ENCODE results near the gene GAPVD1.

The GAPVD1 gene

DNA sequence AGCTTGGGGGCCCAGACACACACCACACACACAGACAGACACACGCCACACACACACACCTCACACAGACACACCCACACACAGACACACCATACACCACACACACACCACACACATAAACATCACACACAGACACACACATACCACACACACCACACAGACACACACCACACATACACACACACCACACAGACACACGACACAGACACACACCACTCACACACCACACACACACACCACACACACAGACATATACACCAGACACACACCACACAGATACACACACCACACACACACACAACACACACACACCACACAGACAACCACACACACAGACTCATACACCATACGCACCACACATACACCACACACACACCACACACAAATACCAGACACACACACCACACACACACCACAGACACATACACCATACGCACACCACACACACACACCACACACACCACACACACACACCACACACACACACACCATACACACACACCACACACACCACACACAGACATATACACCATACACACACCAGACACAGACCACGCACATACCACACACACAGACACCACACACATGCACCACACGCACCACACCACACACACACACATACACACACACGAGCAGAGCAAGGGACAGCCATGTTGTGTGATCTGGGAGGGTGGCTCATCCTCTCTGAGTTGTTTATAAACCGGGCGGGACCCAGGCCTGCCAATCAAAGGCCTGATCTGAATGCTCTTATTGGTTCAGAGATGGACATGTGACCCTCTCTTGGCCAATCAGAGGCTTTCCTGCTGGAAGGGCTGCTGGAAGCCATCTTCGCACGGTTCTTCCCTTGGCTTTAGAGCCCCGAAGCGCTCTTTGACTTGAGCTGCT is 148.3 kb downstream of the GAPVD1 start:
- peaks cover 6 to 17% of the 10 kb centered on the region in 2 donors for H3K27me3 ChIP-seq (ENCODE audit: control insufficient read depth in 2 of 2, insufficient read depth in 2 of 2, low read length in 2 of 2)
- peaks cover 3 to 7% of the 10 kb centered on the region in 2 donors for H3K4me1 ChIP-seq (ENCODE audit: control insufficient read depth in 2 of 2, insufficient read depth in 2 of 2, low read length in 2 of 2)
- no peaks in the 10 kb centered on the region for H3K9me3 ChIP-seq (ENCODE audit: control insufficient read depth in 2 of 2, low read length in 2 of 2)
- no peak overlapping the region for H3K4me3 ChIP-seq (ENCODE audit: low read length in 2 of 2)
- no peak overlapping the region for H3K9ac ChIP-seq (ENCODE audit: low read depth in 1 of 2, low read length in 2 of 2)
- H3K36me3 ChIP-seq (ENCODE audit: control insufficient read depth in 2 of 2, insufficient read depth in 2 of 2, low read length in 2 of 2): no peaks in the 10 kb centered on the region
- H3K27ac ChIP-seq (ENCODE audit: low read depth in 2 of 2, low read length in 2 of 2): no peak overlapping the region

DNA sequence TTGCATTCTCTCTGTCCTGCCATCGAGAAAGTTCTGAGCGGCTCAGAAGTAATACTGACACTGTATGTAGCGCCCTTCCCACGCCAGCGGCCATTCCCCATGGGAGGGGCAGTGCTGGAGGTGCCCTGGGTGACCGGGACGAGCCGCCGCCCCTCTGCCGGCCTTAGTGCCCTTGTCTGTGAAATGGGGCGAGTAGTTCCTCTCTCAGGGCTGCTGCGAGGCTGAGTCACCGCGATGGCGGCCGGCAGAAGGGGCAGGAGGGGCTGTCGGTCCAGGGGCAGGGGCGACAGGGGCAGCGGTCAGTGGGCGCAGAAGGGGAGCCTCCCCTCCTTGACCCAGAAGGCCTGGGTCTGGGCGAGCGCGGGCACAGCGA is 148.9 kb downstream of the GAPVD1 start:
- H3K9me3 ChIP-seq (ENCODE audit: control insufficient read depth in 2 of 2, low read length in 2 of 2): no peaks in the 10 kb centered on the region
- peaks cover 3 to 7% of the 10 kb centered on the region in 2 donors for H3K4me1 ChIP-seq (ENCODE audit: control insufficient read depth in 2 of 2, insufficient read depth in 2 of 2, low read length in 2 of 2)
- no peaks in the 10 kb centered on the region for H3K36me3 ChIP-seq (ENCODE audit: control insufficient read depth in 2 of 2, insufficient read depth in 2 of 2, low read length in 2 of 2)
- H3K4me3 ChIP-seq (ENCODE audit: low read length in 2 of 2): no peak overlapping the region
- H3K27me3 ChIP-seq (ENCODE audit: control insufficient read depth in 2 of 2, insufficient read depth in 2 of 2, low read length in 2 of 2): peaks cover 6 to 17% of the 10 kb centered on the region in 2 donors
- no peak overlapping the region for H3K27ac ChIP-seq (ENCODE audit: low read depth in 2 of 2, low read length in 2 of 2)
- no peak overlapping the region for H3K9ac ChIP-seq (ENCODE audit: low read depth in 1 of 2, low read length in 2 of 2)

DNA sequence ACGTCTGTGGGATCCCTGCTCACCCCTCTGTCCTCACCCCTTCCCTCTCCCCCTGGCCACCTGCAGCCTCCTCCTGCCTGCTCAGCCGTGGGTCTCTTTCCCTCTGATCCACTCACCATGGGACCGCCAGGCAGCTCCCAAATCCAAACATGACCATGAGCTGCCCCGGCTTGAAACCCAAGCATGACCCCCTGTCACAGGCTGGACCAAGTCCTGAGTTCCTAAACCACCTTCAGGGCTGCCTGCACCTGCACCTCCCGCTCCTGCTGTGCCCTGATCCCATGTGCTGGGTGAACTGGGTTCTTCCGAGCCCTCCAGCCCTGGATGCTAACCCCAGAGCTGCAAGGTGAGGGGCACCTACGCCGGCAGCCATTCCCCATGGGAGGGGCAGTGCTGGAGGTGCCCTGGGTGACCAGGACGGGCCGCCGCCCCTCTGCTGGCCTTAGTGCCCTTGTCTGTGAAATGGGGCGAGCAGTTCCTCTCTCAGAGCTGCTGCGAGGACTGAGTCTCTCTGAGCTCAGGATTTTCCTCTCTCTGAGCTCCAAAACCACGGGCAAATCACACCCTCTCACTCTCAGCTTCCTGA is 149.6 kb downstream of the GAPVD1 start:
- H3K4me3 ChIP-seq (ENCODE audit: low read length in 2 of 2): no peak overlapping the region

DNA sequence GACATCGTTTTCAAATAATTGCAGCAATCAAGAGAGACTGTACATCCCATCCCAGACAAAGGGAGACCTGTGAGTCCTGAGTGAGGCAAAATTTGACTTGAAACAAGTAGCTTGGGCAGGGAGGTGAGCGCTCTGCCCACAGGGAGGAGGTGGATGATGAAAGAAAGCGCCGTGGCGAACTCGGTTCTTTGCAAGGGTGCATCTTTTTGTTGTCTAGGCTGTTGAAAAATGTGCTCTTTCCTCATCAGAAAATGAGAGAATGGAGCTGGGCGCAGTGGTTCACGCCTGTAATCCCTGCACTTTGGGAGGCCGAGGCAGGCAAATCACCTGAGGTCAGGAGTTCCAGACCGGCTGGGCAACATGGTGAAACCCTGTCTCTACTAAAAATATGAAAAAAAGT is 150.5 kb downstream of the GAPVD1 start:
- Histone ChIP-seq H3K27ac (ENCODE audit: low read depth in 2 of 2, low read length in 2 of 2) (no peak overlapping the region), H3K9me3 (ENCODE audit: control insufficient read depth in 2 of 2, low read length in 2 of 2) (no peaks in the 10 kb centered on the region), H3K4me1 (ENCODE audit: control insufficient read depth in 2 of 2, insufficient read depth in 2 of 2, low read length in 2 of 2) (peaks cover 3 to 7% of the 10 kb centered on the region in 2 donors), H3K9ac (ENCODE audit: low read depth in 1 of 2, low read length in 2 of 2) (no peak overlapping the region), H3K36me3 (ENCODE audit: control insufficient read depth in 2 of 2, insufficient read depth in 2 of 2, low read length in 2 of 2) (no peaks in the 10 kb centered on the region), H3K27me3 (ENCODE audit: control insufficient read depth in 2 of 2, insufficient read depth in 2 of 2, low read length in 2 of 2) (peaks cover 6 to 10% of the 10 kb centered on the region in 2 donors), H3K4me3 (ENCODE audit: low read length in 2 of 2) (no peak overlapping the region)

More for the DNA sequence above, 149.6 kb downstream of the GAPVD1 start:
- no peak overlapping the region for H3K27ac ChIP-seq (ENCODE audit: low read depth in 2 of 2, low read length in 2 of 2)
- H3K4me1 ChIP-seq (ENCODE audit: control insufficient read depth in 2 of 2, insufficient read depth in 2 of 2, low read length in 2 of 2): peaks cover 3 to 7% of the 10 kb centered on the region in 2 donors
- H3K36me3 ChIP-seq (ENCODE audit: control insufficient read depth in 2 of 2, insufficient read depth in 2 of 2, low read length in 2 of 2): no peaks in the 10 kb centered on the region
- no peak overlapping the region for H3K9ac ChIP-seq (ENCODE audit: low read depth in 1 of 2, low read length in 2 of 2)
- no peaks in the 10 kb centered on the region for H3K9me3 ChIP-seq (ENCODE audit: control insufficient read depth in 2 of 2, low read length in 2 of 2)
- H3K27me3 ChIP-seq (ENCODE audit: control insufficient read depth in 2 of 2, insufficient read depth in 2 of 2, low read length in 2 of 2): peaks cover 6 to 17% of the 10 kb centered on the region in 2 donors

DNA sequence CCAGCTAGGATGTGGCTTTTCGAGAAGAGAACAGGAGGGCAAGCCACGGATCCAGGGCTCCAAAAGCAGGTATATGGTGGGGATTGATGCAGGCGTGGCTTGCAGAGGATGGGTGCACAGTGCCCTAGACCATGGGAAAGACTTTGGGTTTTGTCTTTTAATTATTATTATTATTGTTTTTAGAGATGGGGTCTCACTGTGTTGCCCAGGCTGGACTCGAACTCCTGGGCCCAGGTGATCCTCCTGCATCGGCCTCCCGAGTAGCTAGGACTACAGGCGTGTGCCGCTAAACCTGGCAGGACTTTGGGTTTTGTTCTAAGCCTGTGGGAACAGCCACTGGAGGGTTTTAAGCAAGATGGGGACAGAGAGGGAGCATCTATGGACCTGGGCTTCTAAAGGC is 152.0 kb downstream of the GAPVD1 start:
- H3K4me1 ChIP-seq (ENCODE audit: control insufficient read depth in 2 of 2, insufficient read depth in 2 of 2, low read length in 2 of 2): peaks cover 0 to 1% of the 10 kb centered on the region in 2 donors
- no peaks in the 10 kb centered on the region for H3K36me3 ChIP-seq (ENCODE audit: control insufficient read depth in 2 of 2, insufficient read depth in 2 of 2, low read length in 2 of 2)
- no peaks in the 10 kb centered on the region for H3K9me3 ChIP-seq (ENCODE audit: control insufficient read depth in 2 of 2, low read length in 2 of 2)
- no peak overlapping the region for H3K4me3 ChIP-seq (ENCODE audit: low read length in 2 of 2)
- H3K9ac ChIP-seq (ENCODE audit: low read depth in 1 of 2, low read length in 2 of 2): no peak overlapping the region
- H3K27ac ChIP-seq (ENCODE audit: low read depth in 2 of 2, low read length in 2 of 2): no peak overlapping the region
- peaks cover 1 to 2% of the 10 kb centered on the region in 2 donors for H3K27me3 ChIP-seq (ENCODE audit: control insufficient read depth in 2 of 2, insufficient read depth in 2 of 2, low read length in 2 of 2)

DNA sequence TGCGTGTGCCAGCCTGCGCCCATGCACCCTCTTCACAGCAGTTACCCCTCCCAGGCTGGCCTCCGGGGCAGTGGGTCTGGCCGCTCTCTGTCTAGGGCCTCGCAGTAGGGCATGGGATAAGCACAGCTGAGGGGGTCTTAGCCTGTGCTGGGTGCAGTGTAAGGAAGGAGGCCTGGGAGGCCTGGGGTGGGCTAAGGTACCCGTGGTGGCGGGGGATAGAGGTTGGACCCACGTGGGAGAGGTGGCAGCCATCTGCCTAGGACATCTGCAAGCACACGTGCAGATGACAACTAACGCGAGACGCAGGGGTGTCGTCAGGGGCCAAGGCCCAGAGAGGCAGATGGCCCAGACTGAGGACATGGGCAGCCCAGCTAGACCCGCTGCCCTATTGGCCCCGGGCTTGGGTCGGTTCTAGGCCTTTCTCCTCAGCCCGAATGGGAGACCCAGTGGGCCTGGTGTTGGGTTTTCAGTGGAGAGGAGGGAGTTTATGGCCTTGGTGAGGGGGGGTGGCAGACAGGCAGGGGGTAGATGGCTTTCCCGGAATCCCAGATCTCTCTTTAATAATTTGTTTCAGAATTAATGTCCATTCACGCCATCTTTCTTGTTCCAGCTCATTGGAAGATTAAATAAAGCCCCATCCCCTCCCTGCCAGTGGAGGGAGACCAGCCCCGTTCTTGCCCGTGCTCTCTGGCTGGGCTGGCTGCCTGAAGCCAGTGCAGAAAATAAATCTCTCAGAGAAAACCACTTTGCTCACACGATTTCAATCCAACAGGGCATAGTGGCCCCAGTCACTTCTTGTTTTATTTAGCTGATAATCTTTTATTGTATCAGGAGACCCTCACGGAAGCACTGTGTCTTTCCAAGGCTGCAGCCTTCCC is 154.2 kb downstream of the GAPVD1 start:
- no peaks in the 10 kb centered on the region for H3K9me3 ChIP-seq (ENCODE audit: control insufficient read depth in 2 of 2, low read length in 2 of 2)
- no peaks in the 10 kb centered on the region for H3K27me3 ChIP-seq (ENCODE audit: control insufficient read depth in 2 of 2, insufficient read depth in 2 of 2, low read length in 2 of 2)
- no peaks in the 10 kb centered on the region for H3K36me3 ChIP-seq (ENCODE audit: control insufficient read depth in 2 of 2, insufficient read depth in 2 of 2, low read length in 2 of 2)
- H3K4me1 ChIP-seq (ENCODE audit: control insufficient read depth in 2 of 2, insufficient read depth in 2 of 2, low read length in 2 of 2): no peaks in the 10 kb centered on the region
- H3K4me3 ChIP-seq (ENCODE audit: low read length in 2 of 2): no peak overlapping the region
- no peak overlapping the region for H3K9ac ChIP-seq (ENCODE audit: low read depth in 1 of 2, low read length in 2 of 2)
- H3K27ac ChIP-seq (ENCODE audit: low read depth in 2 of 2, low read length in 2 of 2): no peak overlapping the region

DNA sequence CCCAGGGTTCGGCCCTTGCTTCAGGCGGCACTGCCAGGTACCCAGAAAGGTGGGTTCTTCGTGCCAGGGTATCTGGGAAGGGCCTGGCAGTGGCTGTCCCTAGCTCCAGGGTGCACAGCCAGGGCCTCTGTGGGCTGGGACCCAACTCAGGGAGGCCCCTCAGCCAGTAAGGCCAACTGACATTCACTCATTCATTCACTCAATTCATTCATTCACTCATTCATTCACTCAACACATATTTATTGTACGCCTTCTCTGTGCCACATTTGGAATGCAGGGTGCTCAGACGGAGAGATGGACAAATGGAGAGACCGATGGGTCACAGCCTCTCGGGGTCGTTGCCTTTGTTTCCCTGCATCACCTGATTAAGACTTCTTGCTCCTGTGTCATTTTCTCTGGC is 154.9 kb downstream of the GAPVD1 start:
- Histone ChIP-seq H3K27me3 (ENCODE audit: control insufficient read depth in 2 of 2, insufficient read depth in 2 of 2, low read length in 2 of 2) (no peaks in the 10 kb centered on the region), H3K4me3 (ENCODE audit: low read length in 2 of 2) (no peak overlapping the region), H3K27ac (ENCODE audit: low read depth in 2 of 2, low read length in 2 of 2) (no peak overlapping the region), H3K9ac (ENCODE audit: low read depth in 1 of 2, low read length in 2 of 2) (no peak overlapping the region), H3K4me1 (ENCODE audit: control insufficient read depth in 2 of 2, insufficient read depth in 2 of 2, low read length in 2 of 2) (no peaks in the 10 kb centered on the region), H3K36me3 (ENCODE audit: control insufficient read depth in 2 of 2, insufficient read depth in 2 of 2, low read length in 2 of 2) (no peaks in the 10 kb centered on the region), H3K9me3 (ENCODE audit: control insufficient read depth in 2 of 2, low read length in 2 of 2) (no peaks in the 10 kb centered on the region)

All from mucosa of rectum (tissue), 2 donors.